ENCODE data around the gene TIMM13.

GRCh38 chr19:2444251-2445002 is 17.0 kb upstream of the TIMM13 start:
- no peak for TF ChIP-seq CTCF (optimal IDR thresholded peaks at IDR 0.05 in 1 of 3, IDR thresholded peaks at IDR 0.05 in 1 of 3, conservative IDR thresholded peaks at IDR 0.05 in 1 of 3; ENCODE audit: extremely low read depth in 1 of 3, insufficient read depth in 2 of 3, low read length in 3 of 3)
- no peak for TF ChIP-seq EZH2 (IDR thresholded peaks at IDR 0.05; ENCODE audit: low read length)
